VCaP (cell line): Measurements from ENCODE around the gene PWP1.

Source experiments
- H3K27ac ChIP-seq: fragments of 450-650 bp; 2 replicates; pipeline ENCODE4 v1.5.1; 2017
- TF ChIP-seq, protein P1 (sequence below): fragments of 450-650 bp; conservative IDR thresholded peaks from 2 replicates; pipeline ENCODE4 v1.5.1; 2017; ENCODE audit warnings: mild to moderate bottlenecking, moderate library complexity

Gene PWP1

DNA sequence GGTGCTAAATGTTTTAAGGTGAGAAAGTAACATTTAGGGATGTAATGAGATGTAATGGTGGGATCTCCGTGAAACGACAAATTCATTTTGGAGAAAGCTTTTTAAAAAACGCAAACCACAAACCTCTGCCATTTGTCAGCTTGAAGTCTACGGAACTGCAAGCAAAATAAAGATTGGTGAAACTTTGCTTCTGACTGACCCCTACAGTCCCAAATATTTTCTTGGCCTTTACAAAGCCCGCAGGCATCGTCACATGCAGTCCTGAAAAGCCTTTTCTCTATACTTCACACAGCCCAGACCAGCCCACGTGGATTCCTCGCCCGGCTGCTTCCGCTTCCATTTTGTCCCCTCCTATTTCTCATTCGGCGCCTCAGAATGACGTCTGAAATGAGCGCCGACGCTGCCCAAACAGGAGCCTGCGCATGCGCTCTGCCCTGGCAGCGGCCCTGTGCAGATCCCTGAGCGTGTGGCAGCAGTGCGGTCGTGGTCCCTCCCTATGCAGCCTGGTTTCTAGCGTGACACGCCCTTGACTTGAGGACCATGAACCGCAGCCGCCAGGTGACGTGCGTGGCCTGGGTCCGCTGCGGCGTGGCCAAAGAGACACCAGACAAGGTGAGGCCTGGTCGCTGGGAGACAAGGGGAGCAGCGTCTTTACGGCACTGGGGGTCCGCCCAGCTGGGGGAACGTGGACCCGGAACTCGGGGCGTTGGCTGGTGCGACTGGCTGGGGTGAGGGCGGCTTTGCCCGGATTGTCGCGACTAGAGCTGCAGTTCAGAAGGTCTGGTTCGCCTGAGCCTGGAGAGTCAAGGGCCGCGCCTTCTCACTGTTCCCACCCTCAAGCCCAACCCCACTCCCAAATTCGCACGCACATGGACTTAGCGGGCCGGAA is at the start of gene PWP1:
PWP1 (plus strand) TSS at position 440 of the 889 bp plus-strand sequence; CDS start at position 541, 101 bp downstream.
- TF ChIP-seq, protein P1, sequence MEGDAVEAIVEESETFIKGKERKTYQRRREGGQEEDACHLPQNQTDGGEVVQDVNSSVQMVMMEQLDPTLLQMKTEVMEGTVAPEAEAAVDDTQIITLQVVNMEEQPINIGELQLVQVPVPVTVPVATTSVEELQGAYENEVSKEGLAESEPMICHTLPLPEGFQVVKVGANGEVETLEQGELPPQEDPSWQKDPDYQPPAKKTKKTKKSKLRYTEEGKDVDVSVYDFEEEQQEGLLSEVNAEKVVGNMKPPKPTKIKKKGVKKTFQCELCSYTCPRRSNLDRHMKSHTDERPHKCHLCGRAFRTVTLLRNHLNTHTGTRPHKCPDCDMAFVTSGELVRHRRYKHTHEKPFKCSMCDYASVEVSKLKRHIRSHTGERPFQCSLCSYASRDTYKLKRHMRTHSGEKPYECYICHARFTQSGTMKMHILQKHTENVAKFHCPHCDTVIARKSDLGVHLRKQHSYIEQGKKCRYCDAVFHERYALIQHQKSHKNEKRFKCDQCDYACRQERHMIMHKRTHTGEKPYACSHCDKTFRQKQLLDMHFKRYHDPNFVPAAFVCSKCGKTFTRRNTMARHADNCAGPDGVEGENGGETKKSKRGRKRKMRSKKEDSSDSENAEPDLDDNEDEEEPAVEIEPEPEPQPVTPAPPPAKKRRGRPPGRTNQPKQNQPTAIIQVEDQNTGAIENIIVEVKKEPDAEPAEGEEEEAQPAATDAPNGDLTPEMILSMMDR, result no peak
- peak within 1 kb of the TSS; percentile 87 for H3K27ac ChIP-seq

DNA sequence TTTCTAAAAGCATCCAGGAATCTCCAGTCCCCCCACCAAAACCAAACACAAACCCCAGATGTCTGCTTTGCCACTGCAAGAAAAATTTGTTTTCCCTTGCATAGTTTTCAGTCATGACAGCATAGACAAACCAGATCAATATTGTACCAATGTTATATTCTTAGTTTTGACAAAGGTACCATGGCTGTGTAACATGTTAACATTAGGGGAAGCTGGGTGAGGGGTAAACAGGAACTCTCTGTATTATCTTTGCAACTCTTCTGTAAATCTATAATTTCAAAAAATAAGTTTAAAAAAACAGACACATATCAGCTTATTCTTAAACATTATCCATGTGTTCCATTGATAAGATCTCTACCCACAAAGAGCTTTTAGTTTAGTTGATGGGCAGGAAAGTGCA is 44.4 kb upstream of the PWP1 start:
- H3K27ac ChIP-seq, result no peak overlapping the region
- TF ChIP-seq, protein P1, result no peak

DNA sequence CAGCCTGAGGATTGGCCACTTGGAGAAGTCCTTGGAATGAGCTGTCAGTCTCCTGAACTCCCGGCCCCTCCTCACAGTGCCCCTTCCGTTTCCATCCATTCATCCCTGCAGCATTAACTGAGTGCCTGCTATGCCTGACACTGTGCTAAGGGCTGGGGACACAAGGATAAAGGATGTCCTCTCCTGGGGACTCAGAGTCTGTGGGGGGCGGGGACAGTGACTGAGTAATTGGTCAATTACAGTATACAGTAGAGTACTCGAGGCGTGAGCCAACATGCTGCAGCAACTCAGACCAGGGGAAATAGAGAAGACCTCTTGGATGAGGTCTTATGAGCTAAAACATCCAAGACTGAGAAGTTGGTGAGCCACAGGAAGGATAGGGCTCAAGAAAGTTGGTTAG is 43.4 kb upstream of the PWP1 start:
- no peak overlapping the region for H3K27ac ChIP-seq
- TF ChIP-seq, protein P1, result no peak

DNA sequence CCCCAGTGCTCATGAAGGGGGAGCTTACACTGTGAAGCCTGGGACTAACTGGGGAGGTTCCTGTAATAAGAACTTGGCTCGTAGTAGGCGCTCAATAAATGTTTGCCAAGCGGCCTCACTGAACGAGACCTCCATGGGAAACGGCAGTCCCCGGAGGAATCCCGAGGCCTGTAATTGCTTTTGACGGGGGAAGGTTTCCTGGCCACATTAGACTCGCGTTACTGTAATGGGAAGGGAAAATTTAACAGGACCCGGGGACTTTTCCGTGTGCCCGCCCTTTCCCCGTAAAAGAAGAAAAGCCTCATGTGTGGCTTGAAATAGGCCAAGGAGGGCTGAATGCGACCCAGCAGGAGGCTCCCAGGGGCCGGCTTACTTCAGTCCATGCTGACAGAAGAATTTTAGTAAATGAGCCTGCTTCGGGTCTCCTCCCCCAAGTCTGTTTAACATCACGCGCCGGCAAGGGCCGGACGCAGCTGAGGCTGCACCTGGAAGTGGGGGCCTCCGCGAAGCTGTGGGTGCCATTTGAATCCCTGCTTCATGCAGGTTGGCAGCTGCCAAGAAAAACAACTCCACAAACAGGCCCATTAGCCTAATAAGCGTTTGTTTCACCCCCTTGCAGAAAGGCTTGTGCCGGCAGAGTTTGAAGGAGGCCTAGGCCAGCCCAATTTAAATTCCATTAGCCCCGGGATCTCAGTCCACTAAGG is 39.8 kb upstream of the PWP1 start:
- TF ChIP-seq, protein P1, result no peak
- H3K27ac ChIP-seq, result no peak overlapping the region

DNA sequence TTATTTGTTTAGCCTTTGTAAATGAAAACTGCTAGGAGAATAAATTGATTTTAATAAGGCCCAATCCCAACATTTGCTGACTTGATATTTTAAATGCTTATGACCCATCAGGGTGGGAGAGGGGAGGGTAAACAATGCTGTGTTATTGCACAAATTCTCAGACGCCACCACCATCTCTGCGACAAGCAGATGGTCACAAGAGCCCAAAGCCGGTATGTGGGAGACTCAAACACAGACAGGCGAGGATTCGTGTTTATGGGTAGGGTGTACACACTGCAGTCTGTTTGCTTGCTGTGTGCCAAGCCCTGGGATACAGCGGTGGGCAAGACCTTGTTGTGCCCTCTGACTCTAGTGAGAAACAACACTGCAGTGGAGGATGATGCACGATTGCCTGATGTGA is 39.2 kb upstream of the PWP1 start:
- no peak overlapping the region for H3K27ac ChIP-seq
- TF ChIP-seq, protein P1, result no peak

DNA sequence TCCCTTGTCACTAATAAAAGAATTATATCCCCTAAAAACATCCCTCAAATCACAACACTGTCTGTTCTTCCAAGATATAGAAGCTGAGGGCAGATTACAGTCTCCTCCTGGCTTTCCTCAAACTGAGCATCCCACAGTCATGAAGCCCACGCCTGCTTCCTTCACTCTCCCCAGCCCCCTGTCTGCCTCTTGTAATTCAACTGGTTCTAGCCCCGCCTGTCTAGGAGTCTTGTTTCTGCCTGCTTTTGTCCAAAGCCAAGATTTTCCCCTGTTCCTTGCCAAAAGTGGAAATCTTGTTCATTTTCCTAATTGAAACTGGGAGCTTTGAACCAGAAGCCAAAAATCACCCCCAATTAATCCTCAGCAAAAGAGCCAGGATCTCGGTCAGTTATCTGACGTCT is 35.9 kb upstream of the PWP1 start:
- H3K27ac ChIP-seq, result no peak overlapping the region
- TF ChIP-seq, protein P1, result no peak

DNA sequence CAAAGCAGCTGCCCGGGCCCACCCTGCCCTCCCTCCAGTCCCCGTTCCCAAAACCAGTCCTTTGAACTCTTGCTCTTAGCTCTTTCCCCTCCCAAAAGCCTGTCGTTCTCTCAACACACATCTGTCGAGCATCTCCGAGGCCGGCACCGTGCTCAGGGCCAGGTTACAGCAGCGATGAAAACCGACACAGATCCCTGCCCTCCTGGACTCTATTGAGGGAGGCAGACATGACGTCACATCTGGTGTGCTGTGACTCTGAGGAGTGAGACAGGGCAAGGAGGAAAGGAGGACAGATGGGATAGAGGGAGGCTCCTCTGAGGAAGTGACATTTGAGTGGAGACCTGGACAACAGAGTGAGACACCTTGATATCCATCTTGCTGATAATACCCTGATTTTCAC is 34.6 kb upstream of the PWP1 start:
- H3K27ac ChIP-seq, result no peak overlapping the region
- TF ChIP-seq, protein P1, result no peak
